Measurements from ENCODE around the gene SENP2.
"Not testable (repeated sequence)": the region's sequence is repeated elsewhere in the genome, so short reads cannot be mapped to it uniquely, and the experiment has no call there.

The SENP2 gene

GRCh38 chr3:185594073-185594472 is 8.0 kb downstream of the SENP2 start:
- DNase-seq = no peak

- no peak for DNase-seq
Measured at GRCh38 chr3:185595526-185595925, 9.4 kb downstream of the SENP2 start.

- no peak for DNase-seq
Measured at GRCh38 chr3:185605566-185605965, 19.5 kb downstream of the SENP2 start.

GRCh38 chr3:185606196-185606595 is 20.1 kb downstream of the SENP2 start:
- DNase-seq = no peak

- no peak for DNase-seq
Measured at GRCh38 chr3:185613016-185613415, 26.9 kb downstream of the SENP2 start.

- DNase-seq = no peak
Measured at GRCh38 chr3:185623939-185624665, 38.0 kb downstream of the SENP2 start.

- DNase-seq = no peak
Measured at GRCh38 chr3:185625784-185626183, 39.7 kb downstream of the SENP2 start.

- no peak for DNase-seq
Measured at GRCh38 chr3:185629554-185630181, 43.6 kb downstream of the SENP2 start.

- DNase-seq = peak; percentile 65
Measured at GRCh38 chr3:185630182-185630622, 44.1 kb downstream of the SENP2 start.

GRCh38 chr3:185631108-185631507 is 45.0 kb downstream of the SENP2 start:
- DNase-seq = no peak

- no peak for DNase-seq
Measured at GRCh38 chr3:185631508-185632206, 45.6 kb downstream of the SENP2 start.

GRCh38 chr3:185632996-185633395 is 46.9 kb downstream of the SENP2 start:
- no peak for DNase-seq

- no peak for DNase-seq
Measured at GRCh38 chr3:185637388-185637787, 51.3 kb downstream of the SENP2 start.

- DNase-seq = peak; percentile 11
Measured at GRCh38 chr3:185638651-185639050, 52.6 kb downstream of the SENP2 start.

- peak; percentile 6 for DNase-seq
Measured at GRCh38 chr3:185639632-185640206, 53.6 kb downstream of the SENP2 start.

GRCh38 chr3:185640308-185640707 is 54.2 kb downstream of the SENP2 start:
- peak; percentile 1 for DNase-seq

GRCh38 chr3:185645191-185645590 is 59.1 kb downstream of the SENP2 start:
- DNase-seq = not testable (repeated sequence)

GRCh38 chr3:185645596-185646381 is 59.7 kb downstream of the SENP2 start:
- DNase-seq = no peak

- DNase-seq = no peak
Measured at GRCh38 chr3:185646382-185647133, 60.5 kb downstream of the SENP2 start.

GRCh38 chr3:185647134-185647879 is 61.2 kb downstream of the SENP2 start:
- no peak for DNase-seq

GRCh38 chr3:185647880-185648210 is 61.8 kb downstream of the SENP2 start:
- no peak for DNase-seq
